K562 (cell line): ENCODE measurements around the gene FUNDC2. TPM values are rescaled to one million over a fixed set of nuclear protein-coding genes. Genes with fewer than 3 reads are reported as not detected.

Source experiments
- ARID1B ChIP-seq: fragments of 450-650 bp; IDR thresholded peaks from 2 replicates; pipeline ENCODE4 v1.6.1; 2016; ENCODE audit warnings: antibody characterized with exemption, mild to moderate bottlenecking, inconsistent platforms
- CC2D1A ChIP-seq: fragments of 450-650 bp; IDR thresholded peaks from 2 replicates; pipeline ENCODE4 v1.6.1; 2017; ENCODE audit warnings: mild to moderate bottlenecking
- DDX20 ChIP-seq: fragments of 450-650 bp; IDR thresholded peaks from 2 replicates; pipeline ENCODE4 v1.6.1; 2016; ENCODE audit warnings: missing genetic modification characterization, low read depth, mild to moderate bottlenecking, missing compliant biosample characterization, moderate library complexity
- DPF2 ChIP-seq: fragments of 450-650 bp; IDR thresholded peaks from 2 replicates; pipeline ENCODE4 v1.6.1; 2016
- FOXJ2 ChIP-seq: fragments of 200-800 bp; sonication (Bioruptor generic); IDR thresholded peaks from 2 replicates; pipeline ENCODE4 v1.6.1; 2016; ENCODE audit warnings: missing genetic modification characterization, missing compliant biosample characterization
- JUN ChIP-seq, 2 experiments: sonication (generic) in 1 of 2; formaldehyde crosslinking in 1 of 2; IDR thresholded peaks; 2 replicates each; pipeline versions ENCODE4 v1.6.1 to v1.8.0; 2012 to 2022; ENCODE audit warnings: borderline replicate concordance in 2 of 2, mild to moderate bottlenecking in 2 of 2, improper control_type of control experiment in 1 of 2, low read depth in 1 of 2, low read length in 1 of 2, missing genetic modification reagents in 1 of 2
- JUND ChIP-seq, 2 experiments: IDR thresholded peaks; 2 replicates in 1 of 2; 3 replicates in 1 of 2; pipeline ENCODE4 v1.6.1; 2011; ENCODE audit warnings: borderline replicate concordance in 2 of 2, low read depth in 2 of 2, low read length in 2 of 2, improper control_type of control experiment in 1 of 2, missing biosample characterization in 1 of 2, missing genetic modification characterization in 1 of 2, missing genetic modification reagents in 1 of 2
- MED1 ChIP-seq: sonication (generic); formaldehyde crosslinking; IDR thresholded peaks from 2 replicates; pipeline ENCODE4 v1.8.1; 2023; ENCODE audit warnings: missing genetic modification reagents, borderline replicate concordance
- NCOR1 ChIP-seq: fragments of 450-650 bp; IDR thresholded peaks from 2 replicates; pipeline ENCODE4 v1.6.1; 2016; ENCODE audit warnings: mild to moderate bottlenecking, moderate library complexity
- NFIC ChIP-seq: fragments of 450-650 bp; IDR thresholded peaks from 2 replicates; pipeline ENCODE4 v1.6.1; 2017; ENCODE audit warnings: mild to moderate bottlenecking, inconsistent platforms
- POLR3G ChIP-seq: IDR thresholded peaks from 2 replicates; pipeline ENCODE4 v1.6.1; 2011; ENCODE audit not compliant: insufficient read length, insufficient replicate concordance; ENCODE audit errors: extremely low read depth
- RBM34 ChIP-seq: fragments of 200-400 bp; formaldehyde crosslinking; IDR thresholded peaks from 2 replicates; pipeline ENCODE4 v1.6.1; 2018; ENCODE audit warnings: low read length, borderline replicate concordance; ENCODE audit not compliant: insufficient read depth
- RFX7 ChIP-seq: fragments of 250-450 bp; sonication (Bioruptor Pico); IDR thresholded peaks from 2 replicates; pipeline ENCODE4 v1.5.1; 2021; ENCODE audit warnings: mild to moderate bottlenecking
- SAFB ChIP-seq: fragments of 200-400 bp; formaldehyde crosslinking; IDR thresholded peaks from 2 replicates; pipeline ENCODE4 v1.6.1; 2017; ENCODE audit warnings: low read depth, low read length, borderline replicate concordance
- SMARCC2 ChIP-seq: fragments of 450-650 bp; IDR thresholded peaks from 2 replicates; pipeline ENCODE4 v1.6.1; 2017; ENCODE audit warnings: antibody characterized with exemption, moderate library complexity, mild to moderate bottlenecking, low read depth
- TAF1 ChIP-seq: IDR thresholded peaks from 2 replicates; pipeline ENCODE4 v1.6.1; 2011; ENCODE audit warnings: mild to moderate bottlenecking, low read length, moderate library complexity; ENCODE audit not compliant: insufficient read depth, control insufficient read depth, severe bottlenecking; ENCODE audit errors: extremely low read depth
- TEAD4 ChIP-seq, 2 experiments: sonication (generic) in 1 of 2; formaldehyde crosslinking in 1 of 2; IDR thresholded peaks; 2 replicates each; pipeline versions ENCODE4 v1.6.1 to v1.8.0; 2012 to 2022; ENCODE audit warnings: borderline replicate concordance in 1 of 2, inconsistent platforms in 1 of 2, low read length in 1 of 2, mild to moderate bottlenecking in 1 of 2, missing genetic modification reagents in 1 of 2
- ZEB2 ChIP-seq: fragments of 450-650 bp; IDR thresholded peaks from 2 replicates; pipeline ENCODE4 v1.6.1; 2016
- ZFP30 ChIP-seq: fragments of 250-450 bp; sonication (Bioruptor Pico); IDR thresholded peaks from 2 replicates; pipeline ENCODE4 v1.8.0; 2022; ENCODE audit warnings: moderate library complexity, mild to moderate bottlenecking, inconsistent platforms, borderline replicate concordance
- polyA plus RNA-seq, 8 experiments: library from polyadenylated mRNA; depleted of rRNA in 4 of 8; stranded (reverse) in 5 of 8; unstranded in 3 of 8; fragments of >200 nt; fragmentation: Nextera tagmentation in 2 of 8; fragmentation: Illumina TruSeq in 1 of 8; extraction: Ambion mirVana in 2 of 8; extraction: Trizol in 1 of 8; gene quantifications; 2 replicates each; pipeline versions ENCODE4 v1.2.1 to v1.2.3, GENCODE V29; 2011 to 2014; ENCODE audit warnings: inconsistent platforms in 1 of 8, missing spikeins in 1 of 8
- total RNA-seq, 7 experiments: library from RNA; depleted of rRNA in 6 of 7; stranded (reverse); fragments of >200 nt in 6 of 7; fragmentation: Illumina TruSeq in 2 of 7; extraction: Trizol in 2 of 7; gene quantifications; 2 replicates each; pipeline versions ENCODE4 v1.2.1 to v1.2.3, GENCODE V29; 2011 to 2021; ENCODE audit warnings: low replicate concordance in 1 of 7
- TF ChIP-seq, protein P1 (sequence below): fragments of 250-450 bp; sonication (Bioruptor Pico); IDR thresholded peaks from 2 replicates; pipeline ENCODE4 v1.4.0; 2020; ENCODE audit warnings: mild to moderate bottlenecking, moderate library complexity
- TF ChIP-seq, protein P2 (sequence below): fragments of 450-650 bp; IDR thresholded peaks from 2 replicates; pipeline ENCODE4 v1.6.1; 2016; ENCODE audit warnings: borderline replicate concordance

The FUNDC2 gene
- total and polyA plus RNA-seq, 9 of the 15 experiments (the other 6 are each of a cell fraction or from before 2014, with no cell fraction given), result 50.6 to 235 (median 123) TPM

DNA sequence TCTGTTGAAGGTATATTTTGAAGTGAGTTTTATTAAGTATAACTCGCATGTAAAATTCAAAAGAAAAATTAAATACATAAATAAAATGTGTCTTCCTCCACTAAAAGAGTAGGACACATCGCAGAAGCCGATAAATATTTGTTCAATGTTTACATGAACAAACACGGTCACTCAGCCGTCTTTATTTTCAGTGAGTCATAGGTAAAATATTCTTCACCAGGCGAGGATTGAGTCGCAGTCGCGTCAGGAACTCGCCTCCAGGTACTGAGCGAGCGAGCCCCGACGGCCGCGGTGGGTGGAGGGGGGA is 271 bp upstream of the FUNDC2 start (continued):
- peak; percentile 31 for TF ChIP-seq ARID1B
- 0 out of 2 replicates have a peak, but pooled peaks have one; percentile 11 for TF ChIP-seq NCOR1
- TF ChIP-seq RBM34, result no peak
- peak; percentile 58 for TF ChIP-seq TAF1
- no peak for TF ChIP-seq CC2D1A
- peak; percentile 20; the same call in 1 of the 2 replicates for TF ChIP-seq TEAD4 (IDR thresholded peaks at IDR 0.05; ENCODE audit: low read length)
- TF ChIP-seq TEAD4 (CRISPR knock-in tag; IDR thresholded peaks at IDR 0.05; ENCODE audit: borderline replicate concordance), result no peak
- 0 out of 2 replicates have a peak, but pooled peaks have one; percentile 30 for TF ChIP-seq JUN (IDR thresholded peaks at IDR 0.05; ENCODE audit: borderline replicate concordance, low read depth, low read length)
- TF ChIP-seq JUN (CRISPR knock-in tag; IDR thresholded peaks at IDR 0.05; ENCODE audit: borderline replicate concordance), result no peak
- TF ChIP-seq ZEB2, result 0 out of 2 replicates have a peak, but pooled peaks have one; percentile 19
- TF ChIP-seq ZFP30 (CRISPR knock-in tag), result no peak
- TF ChIP-seq, protein P1, sequence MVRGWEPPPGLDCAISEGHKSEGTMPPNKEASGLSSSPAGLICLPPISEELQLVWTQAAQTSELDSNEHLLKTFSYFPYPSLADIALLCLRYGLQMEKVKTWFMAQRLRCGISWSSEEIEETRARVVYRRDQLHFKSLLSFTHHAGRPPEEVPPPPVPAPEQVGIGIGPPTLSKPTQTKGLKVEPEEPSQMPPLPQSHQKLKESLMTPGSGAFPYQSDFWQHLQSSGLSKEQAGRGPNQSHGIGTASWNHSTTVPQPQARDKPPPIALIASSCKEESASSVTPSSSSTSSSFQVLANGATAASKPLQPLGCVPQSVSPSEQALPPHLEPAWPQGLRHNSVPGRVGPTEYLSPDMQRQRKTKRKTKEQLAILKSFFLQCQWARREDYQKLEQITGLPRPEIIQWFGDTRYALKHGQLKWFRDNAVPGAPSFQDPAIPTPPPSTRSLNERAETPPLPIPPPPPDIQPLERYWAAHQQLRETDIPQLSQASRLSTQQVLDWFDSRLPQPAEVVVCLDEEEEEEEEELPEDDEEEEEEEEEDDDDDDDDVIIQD (CRISPR knock-in tag), result no peak
- TF ChIP-seq SMARCC2, result peak; percentile 49; the same call in 1 of the 2 replicates
- TF ChIP-seq JUND (IDR thresholded peaks at IDR 0.05; ENCODE audit: borderline replicate concordance, low read depth, low read length), result peak; percentile 75
- peak; percentile 53; the same call in 1 of the 3 replicates for TF ChIP-seq JUND (tag; IDR thresholded peaks at IDR 0.05; ENCODE audit: borderline replicate concordance, low read depth, low read length)
- peak; percentile 65 for TF ChIP-seq DPF2
- no peak for TF ChIP-seq SAFB
- TF ChIP-seq POLR3G, result no peak
- TF ChIP-seq, protein P2, sequence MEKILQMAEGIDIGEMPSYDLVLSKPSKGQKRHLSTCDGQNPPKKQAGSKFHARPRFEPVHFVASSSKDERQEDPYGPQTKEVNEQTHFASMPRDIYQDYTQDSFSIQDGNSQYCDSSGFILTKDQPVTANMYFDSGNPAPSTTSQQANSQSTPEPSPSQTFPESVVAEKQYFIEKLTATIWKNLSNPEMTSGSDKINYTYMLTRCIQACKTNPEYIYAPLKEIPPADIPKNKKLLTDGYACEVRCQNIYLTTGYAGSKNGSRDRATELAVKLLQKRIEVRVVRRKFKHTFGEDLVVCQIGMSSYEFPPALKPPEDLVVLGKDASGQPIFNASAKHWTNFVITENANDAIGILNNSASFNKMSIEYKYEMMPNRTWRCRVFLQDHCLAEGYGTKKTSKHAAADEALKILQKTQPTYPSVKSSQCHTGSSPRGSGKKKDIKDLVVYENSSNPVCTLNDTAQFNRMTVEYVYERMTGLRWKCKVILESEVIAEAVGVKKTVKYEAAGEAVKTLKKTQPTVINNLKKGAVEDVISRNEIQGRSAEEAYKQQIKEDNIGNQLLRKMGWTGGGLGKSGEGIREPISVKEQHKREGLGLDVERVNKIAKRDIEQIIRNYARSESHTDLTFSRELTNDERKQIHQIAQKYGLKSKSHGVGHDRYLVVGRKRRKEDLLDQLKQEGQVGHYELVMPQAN, result no peak
- TF ChIP-seq NFIC, result peak; percentile 13; the same call in 1 of the 2 replicates
- TF ChIP-seq DDX20 (tag), result no peak
- TF ChIP-seq RFX7 (CRISPR knock-in tag), result no peak
- no peak for TF ChIP-seq FOXJ2
- TF ChIP-seq MED1 (CRISPR knock-in tag), result no peak
